Effector memory CD4-positive, alpha-beta T cell (primary cell): ENCODE results near the gene PLEKHA6.
A peak's percentile ranks its signal among the peaks of the same experiment; 100 is the strongest.

Experiments used
- DNase-seq, 3 donors: peaks; one replicate each; pipeline ENCODE4 v3.0.0-alpha.2; 2020
- H3K27ac ChIP-seq: 2 replicates; pipeline ENCODE4 v1.7.0; 2013; ENCODE audit warnings: mild to moderate bottlenecking, low read length, moderate library complexity; ENCODE audit not compliant: insufficient read depth, poor library complexity, severe bottlenecking
- H3K27me3 ChIP-seq: replicated peaks from 2 replicates; pipeline ENCODE4 v1.7.0; 2013; ENCODE audit warnings: mild to moderate bottlenecking, low read length; ENCODE audit not compliant: insufficient read depth, control insufficient read depth, poor library complexity, severe bottlenecking
- H3K36me3 ChIP-seq: 2 replicates; pipeline ENCODE4 v1.7.0; 2013; ENCODE audit warnings: mild to moderate bottlenecking, low read length, moderate library complexity; ENCODE audit not compliant: control insufficient read depth, insufficient read depth
- H3K4me1 ChIP-seq: 2 replicates; pipeline ENCODE4 v1.7.0; 2013; ENCODE audit warnings: low read length, mild to moderate bottlenecking; ENCODE audit not compliant: control insufficient read depth, insufficient read depth, poor library complexity, severe bottlenecking
- H3K4me3 ChIP-seq: 2 replicates; pipeline ENCODE4 v1.7.0; 2013; ENCODE audit warnings: low read length, low read depth, mild to moderate bottlenecking; ENCODE audit not compliant: insufficient read depth, poor library complexity, severe bottlenecking
- H3K9me3 ChIP-seq: 2 replicates; pipeline ENCODE4 v1.7.0; 2013; ENCODE audit warnings: mild to moderate bottlenecking, low read length, moderate library complexity; ENCODE audit not compliant: control insufficient read depth

PLEKHA6 gene

DNA sequence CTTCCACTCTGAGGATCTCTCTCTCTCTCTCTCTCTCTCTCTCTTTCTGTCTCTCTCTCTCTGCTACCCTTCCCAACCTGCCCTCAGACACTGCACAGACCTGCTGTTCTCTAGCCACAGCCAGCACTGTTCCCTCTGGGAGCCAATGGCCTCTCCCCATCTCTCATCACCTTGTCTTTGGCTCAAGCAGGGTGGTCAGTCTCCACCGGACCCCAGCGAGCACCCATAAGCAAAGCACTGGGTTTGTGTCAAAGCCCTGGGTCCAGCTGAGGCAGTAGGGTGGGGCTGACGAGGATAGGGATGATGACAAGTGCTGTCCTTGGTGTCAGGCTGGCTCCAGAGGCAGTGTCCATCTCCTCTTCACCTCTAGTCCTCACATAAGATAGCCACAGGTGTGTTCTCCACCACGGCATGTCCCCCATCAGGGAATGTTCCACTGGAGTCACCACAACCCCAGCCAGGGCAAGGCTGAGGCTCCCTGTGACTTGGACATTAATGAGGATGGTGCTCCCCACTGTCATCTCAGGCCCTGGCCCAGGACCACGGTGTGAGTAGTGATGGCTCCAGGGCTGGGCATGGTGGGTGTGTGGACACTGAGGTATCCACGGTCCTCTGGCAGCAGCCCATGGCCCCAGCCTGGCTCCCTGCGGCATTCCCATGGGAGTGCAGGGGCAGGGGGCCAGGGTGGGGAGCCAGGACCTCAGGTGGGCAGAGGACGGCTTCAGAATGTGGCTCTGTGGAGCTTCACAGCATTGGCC, 137.5 kb downstream of the PLEKHA6 start:
- no peak for DNase-seq
- no peak overlapping the region for H3K27ac ChIP-seq
- H3K9me3 ChIP-seq = no peaks in the 10 kb centered on the region
- H3K27me3 ChIP-seq = no peaks in the 10 kb centered on the region
- no peaks in the 10 kb centered on the region for H3K36me3 ChIP-seq
- H3K4me3 ChIP-seq = no peak overlapping the region
- H3K4me1 ChIP-seq = no peaks in the 10 kb centered on the region

DNA sequence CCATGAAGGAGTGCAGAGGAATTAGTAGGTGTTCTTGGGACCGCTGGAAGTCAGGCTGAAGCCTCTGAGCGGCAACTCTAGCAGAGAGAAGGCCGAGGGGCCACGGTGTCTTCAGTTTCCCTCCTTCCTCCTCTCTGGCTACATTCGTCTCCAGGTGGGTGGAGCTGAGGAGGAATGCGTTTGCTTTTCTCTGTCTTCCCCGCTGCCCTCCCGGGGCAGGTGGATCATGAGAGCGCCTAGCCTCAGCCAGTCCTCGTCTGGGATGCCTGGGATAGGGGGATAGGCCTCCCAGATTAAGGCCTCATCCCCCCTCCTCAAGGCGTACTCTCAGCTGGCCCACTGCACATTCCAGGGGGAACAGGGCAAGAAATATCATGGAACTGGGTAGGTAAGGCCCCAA, 138.5 kb downstream of the PLEKHA6 start:
- DNase-seq = no peak
- Histone ChIP-seq H3K4me1 (no peaks in the 10 kb centered on the region), H3K27ac (no peak overlapping the region), H3K9me3 (no peaks in the 10 kb centered on the region), H3K27me3 (no peaks in the 10 kb centered on the region), H3K4me3 (no peak overlapping the region), H3K36me3 (no peaks in the 10 kb centered on the region)

DNA sequence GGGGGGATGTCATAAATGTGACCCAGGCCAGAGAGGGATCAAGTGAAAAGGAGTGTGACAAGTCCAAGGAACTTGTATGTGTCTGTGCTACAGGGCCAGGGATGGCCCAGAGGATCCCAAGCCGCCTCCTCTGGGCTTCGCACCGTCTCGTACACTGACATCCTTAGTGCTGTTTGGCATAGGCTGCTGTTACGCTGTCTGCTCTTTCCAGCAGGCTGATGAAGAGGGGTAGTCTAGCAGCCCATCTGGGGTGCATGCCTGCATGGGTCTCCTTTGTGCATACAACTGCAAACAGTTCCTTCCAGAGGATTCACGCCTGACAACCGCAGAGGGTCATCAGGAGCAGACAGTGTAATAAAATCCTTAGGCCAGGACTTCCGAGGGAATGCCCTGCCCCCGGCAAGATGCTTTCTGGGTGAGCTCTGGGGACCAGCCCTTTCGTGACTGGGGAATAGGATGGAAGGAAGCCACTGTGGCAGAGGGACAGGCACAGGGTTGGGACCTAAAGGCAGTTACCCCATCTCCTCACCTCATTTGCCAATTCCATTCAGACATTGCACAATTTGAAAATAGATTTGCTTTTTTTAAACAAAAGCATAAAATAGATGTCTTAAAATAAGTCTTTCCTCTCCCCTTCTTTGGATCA, 139.6 kb downstream of the PLEKHA6 start:
- no peaks in the 10 kb centered on the region for H3K27me3 ChIP-seq
- DNase-seq = no peak
- no peaks in the 10 kb centered on the region for H3K9me3 ChIP-seq
- H3K36me3 ChIP-seq = no peaks in the 10 kb centered on the region
- H3K27ac ChIP-seq = no peak overlapping the region
- H3K4me1 ChIP-seq = no peaks in the 10 kb centered on the region
- H3K4me3 ChIP-seq = no peak overlapping the region

- Histone ChIP-seq H3K9me3 (no peaks in the 10 kb centered on the region), H3K4me1 (peaks cover 7% of the 10 kb centered on the region), H3K27ac (no peak overlapping the region), H3K4me3 (no peak overlapping the region), H3K27me3 (no peaks in the 10 kb centered on the region), H3K36me3 (no peaks in the 10 kb centered on the region)
- DNase-seq = no peak
Measured at GRCh38 chr1:204218552-204218951, 141.2 kb downstream of the PLEKHA6 start.

DNA sequence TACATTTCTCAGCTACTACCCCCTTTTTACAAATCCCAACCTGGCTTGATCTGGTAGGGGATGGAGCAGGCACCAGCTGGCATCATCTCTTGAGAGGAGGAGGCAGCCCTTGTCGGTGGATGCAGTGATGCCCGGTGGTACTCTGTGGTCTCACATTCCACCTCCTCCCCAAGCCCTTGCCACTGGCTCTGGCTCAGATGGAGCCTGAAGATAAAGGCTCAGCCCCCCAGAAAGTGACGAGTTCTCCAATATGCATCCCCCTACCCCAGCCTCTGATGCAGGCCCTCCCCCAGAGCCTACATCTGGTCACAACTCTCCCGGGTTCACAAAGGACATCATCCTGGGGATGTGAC, 142.1 kb downstream of the PLEKHA6 start:
- Histone ChIP-seq H3K4me3 (no peak overlapping the region), H3K36me3 (no peaks in the 10 kb centered on the region), H3K27ac (no peak overlapping the region), H3K9me3 (no peaks in the 10 kb centered on the region), H3K4me1 (peaks cover 8% of the 10 kb centered on the region), H3K27me3 (peaks cover 2% of the 10 kb centered on the region)
- no peak for DNase-seq

DNA sequence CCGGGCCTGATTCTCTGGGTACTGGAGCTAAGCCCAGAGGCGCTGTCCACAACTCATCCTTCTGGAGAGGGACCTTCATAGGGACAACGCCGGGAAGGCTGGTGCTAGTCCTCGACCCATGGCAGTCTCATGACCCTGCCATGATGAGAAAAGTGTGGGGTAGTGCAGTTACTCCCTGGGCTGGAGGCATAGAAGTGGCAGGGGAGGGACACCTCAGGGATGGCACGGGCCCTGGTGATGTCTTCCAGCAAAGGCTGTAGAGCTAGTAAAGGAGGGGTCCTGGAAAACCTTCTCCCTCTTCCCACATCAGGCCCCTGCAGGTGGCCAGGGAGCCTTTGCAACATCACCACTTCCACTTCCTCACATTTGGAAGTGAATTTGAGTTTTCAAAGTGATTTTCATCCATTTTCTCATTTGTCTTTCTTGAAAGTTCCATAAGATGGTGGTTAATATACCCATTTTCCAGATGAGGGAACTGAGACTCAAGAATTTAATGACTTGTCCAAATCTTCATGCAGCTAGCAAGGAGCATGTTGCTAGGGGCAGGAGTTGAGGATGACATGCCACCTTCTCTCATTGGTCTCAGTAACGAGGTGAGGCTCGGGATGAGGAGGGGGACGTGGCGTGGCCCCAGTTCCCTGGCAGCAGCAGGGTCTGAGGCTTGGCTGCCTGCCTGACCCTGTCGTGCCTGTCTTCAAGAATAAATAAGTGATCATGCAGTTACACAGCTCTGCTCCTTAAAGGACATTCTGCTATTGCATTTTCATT, 142.7 kb downstream of the PLEKHA6 start:
- DNase-seq = no peak
- peaks cover 2% of the 10 kb centered on the region for H3K27me3 ChIP-seq

GRCh38 chr1:204216236-204216635, 143.5 kb downstream of the PLEKHA6 start:
- H3K4me1 ChIP-seq = peaks cover 8% of the 10 kb centered on the region
- no peak overlapping the region for H3K27ac ChIP-seq
- H3K9me3 ChIP-seq = no peaks in the 10 kb centered on the region
- DNase-seq = no peak
- H3K36me3 ChIP-seq = no peaks in the 10 kb centered on the region
- peaks cover 2% of the 10 kb centered on the region for H3K27me3 ChIP-seq
- H3K4me3 ChIP-seq = no peak overlapping the region

More for the DNA sequence above, 142.7 kb downstream of the PLEKHA6 start:
- no peak overlapping the region for H3K27ac ChIP-seq
- H3K9me3 ChIP-seq = no peaks in the 10 kb centered on the region
- H3K4me1 ChIP-seq = peaks cover 8% of the 10 kb centered on the region
- H3K36me3 ChIP-seq = no peaks in the 10 kb centered on the region
- no peak overlapping the region for H3K4me3 ChIP-seq

- no peak within 1 kb of the TSS for H3K27ac ChIP-seq
- no peaks in the 10 kb centered on the region for H3K9me3 ChIP-seq
- DNase-seq = peak in 1 of 3 donors; percentile 27
- H3K4me3 ChIP-seq = peak within 1 kb of the TSS; percentile 23
- peaks cover 2% of the 10 kb centered on the region for H3K27me3 ChIP-seq
- no peaks in the 10 kb centered on the region for H3K36me3 ChIP-seq
- H3K4me1 ChIP-seq = peaks cover 8% of the 10 kb centered on the region
Measured at GRCh38 chr1:204213668-204214662, 145.8 kb downstream of the PLEKHA6 start, which contains the start of gene GOLT1A. Gene GOLT1A (minus strand): TSS chr1:204213988. CDS start chr1:204213906, 82 bp downstream.

DNA sequence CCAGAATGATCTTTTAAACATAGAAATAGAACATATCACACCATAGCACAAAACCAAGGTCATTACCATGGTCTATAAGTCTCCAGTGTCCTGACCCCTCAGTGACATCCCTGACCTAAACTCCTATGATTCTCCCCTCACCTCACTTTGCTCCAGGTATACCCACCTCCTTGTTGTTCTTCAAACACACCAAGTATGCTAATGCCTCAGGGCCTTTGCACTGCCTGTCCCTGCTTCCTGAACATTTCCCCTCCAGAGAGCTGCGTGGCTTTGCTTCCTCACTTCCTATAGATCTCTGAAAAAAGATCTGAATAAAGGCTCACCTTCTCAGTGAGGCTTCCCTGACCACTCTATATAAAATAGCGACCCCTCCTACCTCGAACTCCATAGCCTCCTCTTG, 147.0 kb downstream of the PLEKHA6 start:
- Histone ChIP-seq H3K27ac (no peak overlapping the region), H3K36me3 (no peaks in the 10 kb centered on the region), H3K9me3 (no peaks in the 10 kb centered on the region), H3K27me3 (peaks cover 2% of the 10 kb centered on the region), H3K4me3 (no peak overlapping the region), H3K4me1 (peaks cover 8% of the 10 kb centered on the region)
- no peak for DNase-seq
